22Rv1 (cell line): ENCODE measurements around the gene PLEKHA8.
"Not testable (repeated sequence)": the region's sequence is repeated elsewhere in the genome, so short reads cannot be mapped to it uniquely, and the experiment has no call there.

ENCODE experiments used
- H3K27ac ChIP-seq: fragments of 450-650 bp; 2 replicates; pipeline ENCODE4 v1.5.1; 2017
- ZFX ChIP-seq: fragments of 450-650 bp; IDR thresholded peaks from 2 replicates; pipeline ENCODE4 v1.6.1; 2017; ENCODE audit warnings: antibody characterized with exemption, borderline replicate concordance
- TF ChIP-seq, protein P1 (sequence below): fragments of 450-650 bp; IDR thresholded peaks from 2 replicates; pipeline ENCODE4 v1.5.1; 2017; ENCODE audit warnings: mild to moderate bottlenecking

PLEKHA8 gene

DNA sequence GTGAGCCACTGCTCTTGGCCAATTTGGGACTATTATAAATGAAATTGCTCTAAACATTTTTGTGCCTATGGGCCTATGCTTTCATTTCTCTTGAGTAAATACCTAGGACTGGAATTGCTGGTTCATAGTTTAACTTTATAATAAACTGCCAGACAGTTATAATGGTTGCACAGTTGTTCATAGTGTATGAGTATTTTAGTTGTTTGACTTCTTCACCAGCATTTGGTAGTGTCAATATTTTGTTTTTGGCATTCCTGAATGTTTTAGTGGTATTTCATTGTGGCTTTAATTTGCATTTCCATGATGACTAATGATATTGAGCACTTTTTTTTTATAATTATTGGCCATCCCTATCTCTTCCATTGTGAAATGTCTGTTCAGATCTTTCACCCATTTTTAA, 29.5 kb downstream of the PLEKHA8 start:
- no peak overlapping the region for H3K27ac ChIP-seq

DNA sequence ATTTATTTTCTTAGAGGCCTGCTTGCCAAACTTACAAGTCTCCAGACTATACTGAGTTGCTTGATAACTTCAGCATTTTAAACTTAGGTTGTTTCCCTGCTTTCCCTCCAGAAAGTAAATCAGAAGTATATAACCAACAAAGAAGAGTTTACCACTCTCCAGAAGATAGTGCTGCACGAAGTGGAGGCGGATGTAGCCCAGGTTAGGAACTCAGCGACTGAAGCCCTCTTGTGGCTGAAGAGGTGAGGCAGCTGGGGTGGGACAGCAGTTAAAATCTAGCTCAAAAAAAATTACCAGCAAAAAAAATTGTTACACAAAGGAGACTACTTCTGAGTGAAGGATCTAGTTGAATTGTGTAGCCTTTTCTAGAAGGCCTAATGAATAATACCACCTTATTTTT, 33.6 kb downstream of the PLEKHA8 start:
- TF ChIP-seq, protein P1, sequence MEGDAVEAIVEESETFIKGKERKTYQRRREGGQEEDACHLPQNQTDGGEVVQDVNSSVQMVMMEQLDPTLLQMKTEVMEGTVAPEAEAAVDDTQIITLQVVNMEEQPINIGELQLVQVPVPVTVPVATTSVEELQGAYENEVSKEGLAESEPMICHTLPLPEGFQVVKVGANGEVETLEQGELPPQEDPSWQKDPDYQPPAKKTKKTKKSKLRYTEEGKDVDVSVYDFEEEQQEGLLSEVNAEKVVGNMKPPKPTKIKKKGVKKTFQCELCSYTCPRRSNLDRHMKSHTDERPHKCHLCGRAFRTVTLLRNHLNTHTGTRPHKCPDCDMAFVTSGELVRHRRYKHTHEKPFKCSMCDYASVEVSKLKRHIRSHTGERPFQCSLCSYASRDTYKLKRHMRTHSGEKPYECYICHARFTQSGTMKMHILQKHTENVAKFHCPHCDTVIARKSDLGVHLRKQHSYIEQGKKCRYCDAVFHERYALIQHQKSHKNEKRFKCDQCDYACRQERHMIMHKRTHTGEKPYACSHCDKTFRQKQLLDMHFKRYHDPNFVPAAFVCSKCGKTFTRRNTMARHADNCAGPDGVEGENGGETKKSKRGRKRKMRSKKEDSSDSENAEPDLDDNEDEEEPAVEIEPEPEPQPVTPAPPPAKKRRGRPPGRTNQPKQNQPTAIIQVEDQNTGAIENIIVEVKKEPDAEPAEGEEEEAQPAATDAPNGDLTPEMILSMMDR, result peak; percentile 71
- H3K27ac ChIP-seq, result not testable (repeated sequence)

More for the DNA sequence above, 29.5 kb downstream of the PLEKHA8 start:
- TF ChIP-seq, protein P1, result no peak
- TF ChIP-seq ZFX, result no peak

DNA sequence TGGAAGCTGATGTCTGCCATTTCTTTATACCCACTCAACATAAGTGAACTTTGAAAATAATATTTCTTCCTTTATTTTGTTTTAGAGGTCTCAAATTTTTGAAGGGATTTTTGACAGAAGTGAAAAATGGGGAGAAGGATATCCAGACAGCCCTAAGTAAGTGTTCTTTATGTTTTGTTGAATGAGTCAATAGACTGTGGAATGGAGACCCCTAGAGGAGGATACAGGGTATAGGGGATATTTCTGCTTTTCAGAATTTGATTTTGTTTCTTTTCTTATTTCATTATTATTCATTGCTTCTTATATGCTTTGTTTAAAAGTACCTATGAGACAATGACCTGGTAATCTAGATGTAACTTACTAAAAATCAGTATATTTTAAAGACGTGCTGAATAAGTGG, 34.4 kb downstream of the PLEKHA8 start:
- H3K27ac ChIP-seq, result no peak overlapping the region
- TF ChIP-seq ZFX, result no peak
- TF ChIP-seq, protein P1, result peak; percentile 63

DNA sequence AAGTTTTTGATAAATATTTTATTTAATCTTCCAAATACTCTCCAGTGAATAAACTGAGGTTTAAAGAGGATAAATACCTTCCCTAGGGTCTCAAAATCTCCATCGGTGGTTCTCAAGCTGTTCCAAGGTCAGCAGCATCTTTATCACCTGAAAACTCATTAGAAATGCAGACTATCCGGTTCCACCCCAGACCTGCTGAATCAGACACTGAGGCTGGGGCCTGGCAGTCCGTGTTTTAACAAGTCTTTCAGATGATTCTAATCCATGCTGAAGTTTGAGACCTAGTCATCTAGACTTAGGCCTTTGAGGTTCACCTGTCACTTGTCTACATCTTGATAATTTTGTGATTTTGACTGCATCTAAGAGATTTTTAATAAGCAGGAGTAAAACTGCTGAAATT, 37.5 kb downstream of the PLEKHA8 start:
- no peak overlapping the region for H3K27ac ChIP-seq
- no peak for TF ChIP-seq ZFX
- TF ChIP-seq, protein P1, result no peak

DNA sequence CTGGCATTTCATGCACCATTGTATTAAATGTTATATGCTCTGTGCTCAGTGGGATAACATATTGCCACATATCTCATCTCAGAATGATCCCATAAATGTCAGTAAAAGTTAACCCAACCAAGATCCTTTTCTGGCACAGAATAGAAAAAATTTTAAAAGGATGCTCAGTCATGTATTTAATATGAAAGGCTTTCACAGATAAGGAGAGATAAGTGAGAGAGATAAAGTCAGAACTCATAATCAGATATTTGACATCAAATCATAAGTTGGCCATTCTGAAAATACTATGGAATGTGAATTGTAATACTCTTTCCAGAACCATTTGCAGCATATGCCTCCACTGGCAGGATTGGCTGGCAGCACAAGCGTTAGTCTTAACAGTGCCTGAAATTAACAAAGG, 38.5 kb downstream of the PLEKHA8 start:
- TF ChIP-seq, protein P1, result no peak
- no peak for TF ChIP-seq ZFX

DNA sequence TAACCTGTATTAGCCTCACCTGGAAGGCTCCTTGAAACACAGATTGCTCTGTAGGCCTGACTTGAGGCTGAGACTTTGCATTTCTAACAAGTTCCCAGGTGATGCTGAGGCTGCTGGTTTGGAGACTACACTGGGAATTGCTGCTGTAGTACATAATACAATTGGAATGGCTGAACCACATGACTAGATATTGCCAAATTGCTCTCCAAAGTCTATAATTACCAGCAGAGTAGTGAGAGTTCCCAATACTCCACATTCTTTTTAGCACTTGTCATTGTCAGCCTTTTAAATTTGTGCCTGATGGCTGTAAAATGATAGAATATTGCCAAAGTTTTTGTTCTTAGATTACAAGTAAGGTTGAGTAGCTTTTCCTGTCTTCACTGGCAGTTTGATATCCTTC, 39.9 kb downstream of the PLEKHA8 start:
- no peak overlapping the region for H3K27ac ChIP-seq
- TF ChIP-seq, protein P1, result no peak
- TF ChIP-seq ZFX, result no peak

More for the DNA sequence above, 38.5 kb downstream of the PLEKHA8 start:
- no peak overlapping the region for H3K27ac ChIP-seq

DNA sequence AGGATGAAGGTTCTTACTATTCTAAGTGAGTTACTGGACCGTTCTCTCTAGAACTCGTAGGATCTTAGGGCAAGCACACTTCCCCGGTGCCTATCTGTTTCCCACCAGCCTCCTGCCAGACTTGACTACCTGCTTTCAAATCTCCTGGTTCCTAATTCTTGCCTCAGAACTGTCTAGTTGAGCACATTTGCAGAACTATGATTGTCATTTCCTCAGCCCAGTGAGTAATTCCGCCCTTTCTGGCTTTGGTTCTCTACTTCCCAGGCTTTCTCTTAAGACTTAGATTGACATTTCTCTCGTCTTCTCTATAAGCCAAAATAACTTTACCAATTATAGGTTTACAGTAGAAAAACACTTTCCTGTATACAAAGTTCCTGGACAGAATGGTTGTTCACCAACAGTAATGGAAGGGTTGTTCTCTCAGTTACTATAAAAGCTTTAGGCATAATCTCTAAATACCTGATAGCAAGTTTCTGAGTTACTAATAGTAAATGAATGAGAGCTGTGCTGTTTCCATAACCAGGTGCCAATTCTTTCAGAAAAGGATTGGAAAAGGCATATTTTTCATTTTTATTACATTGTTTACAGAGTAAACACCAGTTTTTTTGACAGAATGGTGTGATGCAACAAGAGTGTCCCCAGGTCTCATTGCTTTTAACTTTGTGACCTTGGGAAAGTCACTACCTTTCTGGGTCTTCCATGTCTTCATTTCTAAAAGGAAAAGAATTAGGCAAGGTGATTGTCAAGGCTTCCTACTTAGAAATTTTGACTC, 41.1 kb downstream of the PLEKHA8 start:
- no peak overlapping the region for H3K27ac ChIP-seq
- TF ChIP-seq, protein P1, result no peak
- no peak for TF ChIP-seq ZFX
